HEK293T (cell line): ENCODE measurements around the gene FBXO31.

Experiments
- FOXM1 ChIP-seq: fragments of 450-650 bp; IDR thresholded peaks from 2 replicates; pipeline ENCODE4 v1.6.1; 2017; ENCODE audit warnings: mild to moderate bottlenecking, borderline replicate concordance
- NFRKB ChIP-seq: fragments of 450-650 bp; IDR thresholded peaks from 2 replicates; pipeline ENCODE4 v1.6.1; 2016; ENCODE audit warnings: mild to moderate bottlenecking, moderate library complexity
- PKNOX1 ChIP-seq: fragments of 450-650 bp; IDR thresholded peaks from 2 replicates; pipeline ENCODE4 v1.6.1; 2016
- SUZ12 ChIP-seq: fragments of 450-650 bp; IDR thresholded peaks from 2 replicates; pipeline ENCODE4 v1.6.1; 2016; ENCODE audit warnings: mild to moderate bottlenecking

- no peak for TF ChIP-seq FOXM1
- TF ChIP-seq NFRKB, result no peak
- no peak for TF ChIP-seq PKNOX1
- TF ChIP-seq SUZ12, result no peak
Observed at GRCh38 chr16:87375426-87376135, 8.0 kb downstream of the FBXO31 start.
